ENCODE measurements around the gene ZFAND3.

DNA sequence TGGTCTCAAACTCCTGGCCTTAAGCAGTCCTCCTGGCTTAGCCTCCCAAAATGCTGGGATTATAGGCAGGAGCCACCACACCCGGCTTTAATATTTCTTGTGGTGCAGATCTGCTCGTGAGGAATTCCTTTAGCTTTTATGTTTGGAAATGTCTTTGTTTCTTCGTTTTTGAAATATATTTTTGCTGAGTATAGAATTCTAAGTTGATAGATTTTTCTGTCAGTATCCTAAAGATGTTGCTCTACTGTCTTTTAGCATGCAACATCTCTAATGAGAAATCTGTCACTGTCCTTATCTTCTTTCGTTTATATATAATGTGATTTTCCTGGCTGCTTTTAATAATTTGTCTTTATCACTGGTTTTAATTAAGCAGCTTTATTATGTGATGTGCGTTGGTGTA lies 75.1 kb downstream of the ZFAND3 start:
- TF ChIP-seq POLR2A (IDR thresholded peaks at IDR 0.05; ENCODE audit: low read length): no peak
- no peak for TF ChIP-seq GATA1 (IDR thresholded peaks at IDR 0.05; ENCODE audit: low read depth, low read length)

All from erythroblast (primary cell).